ENCODE data around the gene MRPL10.

MRPL10 gene

DNA sequence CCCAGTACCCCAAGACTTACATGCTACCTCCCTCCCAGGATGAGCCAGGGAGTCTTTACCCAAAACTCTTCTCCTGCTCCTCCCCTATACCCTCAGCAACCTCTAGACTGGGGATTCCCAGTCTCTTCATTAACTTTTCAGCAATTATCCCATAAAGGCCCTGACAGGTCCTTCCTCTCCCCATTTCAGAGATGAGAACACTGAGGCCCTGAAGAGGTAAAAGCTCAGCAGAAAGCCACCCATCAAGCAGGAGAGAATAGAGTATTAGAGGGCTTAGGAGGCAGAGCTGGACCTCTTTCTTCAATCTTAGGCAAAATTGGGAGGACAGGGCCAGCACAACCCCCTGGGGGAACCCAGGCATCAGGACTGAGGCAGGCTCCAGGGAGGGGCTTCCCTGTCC, 25.5 kb upstream of the MRPL10 start:
- ATAC-seq (ENCODE audit: insufficient read depth, low read depth) (no peak), DNase-seq (no peak)
- Histone ChIP-seq H3K9ac (ENCODE audit: low read depth, low read length) (no peak overlapping the region), H3K9me3 (ENCODE audit: insufficient read depth, low read length, severe bottlenecking) (no peaks in the 10 kb centered on the region), H3K4me3 (ENCODE audit: low read depth in 1 of 2, low read length in 2 of 2) (no peak overlapping the region), H3K4me2 (ENCODE audit: insufficient read depth, low read length) (no peak overlapping the region), H3K27me3 (ENCODE audit: insufficient read depth, low read length, poor library complexity) (peaks cover 46% of the 10 kb centered on the region), H2AFZ (ENCODE audit: low read depth, low read length) (no peak overlapping the region), H3K79me2 (ENCODE audit: insufficient read depth, low read length) (no peaks in the 10 kb centered on the region), H4K20me1 (ENCODE audit: insufficient read depth, low read length) (no peaks in the 10 kb centered on the region), H3K27ac (ENCODE audit: low read length) (no peak overlapping the region), H3K36me3 (ENCODE audit: insufficient read depth, low read length) (no peaks in the 10 kb centered on the region), H3K4me1 (ENCODE audit: insufficient read depth, low read length) (no peaks in the 10 kb centered on the region)
- TF ChIP-seq, protein P1, sequence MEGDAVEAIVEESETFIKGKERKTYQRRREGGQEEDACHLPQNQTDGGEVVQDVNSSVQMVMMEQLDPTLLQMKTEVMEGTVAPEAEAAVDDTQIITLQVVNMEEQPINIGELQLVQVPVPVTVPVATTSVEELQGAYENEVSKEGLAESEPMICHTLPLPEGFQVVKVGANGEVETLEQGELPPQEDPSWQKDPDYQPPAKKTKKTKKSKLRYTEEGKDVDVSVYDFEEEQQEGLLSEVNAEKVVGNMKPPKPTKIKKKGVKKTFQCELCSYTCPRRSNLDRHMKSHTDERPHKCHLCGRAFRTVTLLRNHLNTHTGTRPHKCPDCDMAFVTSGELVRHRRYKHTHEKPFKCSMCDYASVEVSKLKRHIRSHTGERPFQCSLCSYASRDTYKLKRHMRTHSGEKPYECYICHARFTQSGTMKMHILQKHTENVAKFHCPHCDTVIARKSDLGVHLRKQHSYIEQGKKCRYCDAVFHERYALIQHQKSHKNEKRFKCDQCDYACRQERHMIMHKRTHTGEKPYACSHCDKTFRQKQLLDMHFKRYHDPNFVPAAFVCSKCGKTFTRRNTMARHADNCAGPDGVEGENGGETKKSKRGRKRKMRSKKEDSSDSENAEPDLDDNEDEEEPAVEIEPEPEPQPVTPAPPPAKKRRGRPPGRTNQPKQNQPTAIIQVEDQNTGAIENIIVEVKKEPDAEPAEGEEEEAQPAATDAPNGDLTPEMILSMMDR (IDR thresholded peaks at IDR 0.05; ENCODE audit: borderline replicate concordance, extremely low read depth, low read length, poor library complexity, severe bottlenecking): no peak
- no peak for TF ChIP-seq EZH2 (IDR thresholded peaks at IDR 0.05; ENCODE audit: borderline replicate concordance, low read depth, low read length, severe bottlenecking)

DNA sequence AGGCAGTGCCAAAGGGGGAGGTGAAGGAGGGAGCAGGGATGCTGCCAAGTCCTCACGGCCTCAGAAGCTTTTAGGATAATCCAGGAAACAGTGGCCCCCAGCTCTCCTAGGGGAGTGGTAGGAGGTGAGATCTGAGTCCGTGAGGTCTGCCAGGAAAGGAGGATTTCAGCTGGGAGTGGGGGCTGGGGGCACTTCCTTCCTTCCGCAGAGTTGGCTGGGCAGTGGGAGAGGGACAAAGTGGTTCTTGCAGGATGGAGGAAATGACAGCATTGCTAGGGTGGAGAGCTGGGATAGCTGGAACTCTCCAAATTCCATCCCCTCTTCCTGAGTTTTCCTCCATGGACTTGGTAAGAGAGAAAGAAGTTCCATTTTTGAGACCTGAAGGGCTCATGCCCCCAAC, 24.4 kb upstream of the MRPL10 start:
- no peaks in the 10 kb centered on the region for H3K79me2 ChIP-seq (ENCODE audit: insufficient read depth, low read length)
- no peak for DNase-seq
- ATAC-seq (ENCODE audit: insufficient read depth, low read depth): no peak
- no peaks in the 10 kb centered on the region for H3K36me3 ChIP-seq (ENCODE audit: insufficient read depth, low read length)
- no peak overlapping the region for H3K4me2 ChIP-seq (ENCODE audit: insufficient read depth, low read length)
- TF ChIP-seq, protein P1 (IDR thresholded peaks at IDR 0.05; ENCODE audit: borderline replicate concordance, extremely low read depth, low read length, poor library complexity, severe bottlenecking): no peak
- TF ChIP-seq EZH2 (IDR thresholded peaks at IDR 0.05; ENCODE audit: borderline replicate concordance, low read depth, low read length, severe bottlenecking): no peak
- peaks cover 47% of the 10 kb centered on the region for H3K27me3 ChIP-seq (ENCODE audit: insufficient read depth, low read length, poor library complexity)
- H3K4me3 ChIP-seq (ENCODE audit: low read depth in 1 of 2, low read length in 2 of 2): no peak overlapping the region
- no peak overlapping the region for H3K27ac ChIP-seq (ENCODE audit: low read length)
- H4K20me1 ChIP-seq (ENCODE audit: insufficient read depth, low read length): no peaks in the 10 kb centered on the region
- H3K9me3 ChIP-seq (ENCODE audit: insufficient read depth, low read length, severe bottlenecking): no peaks in the 10 kb centered on the region
- H2AFZ ChIP-seq (ENCODE audit: low read depth, low read length): no peak overlapping the region
- no peaks in the 10 kb centered on the region for H3K4me1 ChIP-seq (ENCODE audit: insufficient read depth, low read length)
- no peak overlapping the region for H3K9ac ChIP-seq (ENCODE audit: low read depth, low read length)

DNA sequence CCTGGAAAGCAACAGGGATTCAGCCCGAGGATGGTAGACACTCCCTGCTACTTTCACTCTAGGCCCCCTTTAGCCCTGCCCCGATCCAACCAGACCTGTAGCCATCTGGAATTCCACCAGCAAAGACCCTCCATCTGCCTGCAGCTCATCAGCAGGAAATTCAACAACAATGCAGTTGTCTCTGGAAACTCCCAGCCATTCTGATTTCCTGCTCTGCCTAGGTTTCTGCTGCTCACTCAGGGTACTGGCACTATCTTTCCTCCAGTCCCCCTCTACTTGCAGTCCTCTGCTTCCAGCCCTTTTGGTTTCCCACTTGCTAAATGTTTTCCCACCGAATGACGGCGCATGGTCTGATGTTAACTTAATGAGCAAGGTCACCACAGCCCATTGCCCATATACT, 22.3 kb upstream of the MRPL10 start:
- Histone ChIP-seq H3K4me3 (ENCODE audit: low read depth in 1 of 2, low read length in 2 of 2) (no peak overlapping the region), H3K27me3 (ENCODE audit: insufficient read depth, low read length, poor library complexity) (peaks cover 66% of the 10 kb centered on the region), H3K79me2 (ENCODE audit: insufficient read depth, low read length) (no peaks in the 10 kb centered on the region), H3K9ac (ENCODE audit: low read depth, low read length) (no peak overlapping the region), H3K4me1 (ENCODE audit: insufficient read depth, low read length) (no peaks in the 10 kb centered on the region), H3K36me3 (ENCODE audit: insufficient read depth, low read length) (no peaks in the 10 kb centered on the region), H2AFZ (ENCODE audit: low read depth, low read length) (no peak overlapping the region), H3K4me2 (ENCODE audit: insufficient read depth, low read length) (no peak overlapping the region), H3K27ac (ENCODE audit: low read length) (no peak overlapping the region), H3K9me3 (ENCODE audit: insufficient read depth, low read length, severe bottlenecking) (no peaks in the 10 kb centered on the region), H4K20me1 (ENCODE audit: insufficient read depth, low read length) (no peaks in the 10 kb centered on the region)
- DNase-seq (no peak), ATAC-seq (ENCODE audit: insufficient read depth, low read depth) (no peak)
- TF ChIP-seq EZH2 (IDR thresholded peaks at IDR 0.05; ENCODE audit: borderline replicate concordance, low read depth, low read length, severe bottlenecking): no peak
- TF ChIP-seq, protein P1 (IDR thresholded peaks at IDR 0.05; ENCODE audit: borderline replicate concordance, extremely low read depth, low read length, poor library complexity, severe bottlenecking): no peak

Measured in DND-41 (cell line).